Astrocyte (in vitro differentiated cells and primary cell): ENCODE results near the gene NT5C3B. TPM values are rescaled to one million over a fixed set of nuclear protein-coding genes. Genes with fewer than 3 reads are reported as not detected.

Source experiments
- DNase-seq: peaks from one replicate; pipeline ENCODE4 v3.0.0-alpha.2; 2010; ENCODE audit warnings: low read depth
- FAIRE-seq: peaks from 2 replicates; lab custom pipeline; 2011; peaks lifted over from hg19 to GRCh38; lab: Jason Lieb, UNC
- H2AFZ ChIP-seq: 2 replicates; pipeline ENCODE4 v1.6.0; 2012; ENCODE audit warnings: low read depth, low read length, inconsistent platforms
- H3K27ac ChIP-seq: 2 replicates; pipeline ENCODE4 v1.5.1; 2011; ENCODE audit warnings: low read depth, low read length, inconsistent platforms
- H3K27me3 ChIP-seq: 2 replicates; pipeline ENCODE4 v1.6.0; 2011; ENCODE audit warnings: low read length, inconsistent platforms; ENCODE audit not compliant: insufficient read depth
- H3K36me3 ChIP-seq: 2 replicates; pipeline ENCODE4 v1.5.1; 2011; ENCODE audit warnings: low read length, inconsistent platforms; ENCODE audit not compliant: insufficient read depth
- H3K4me1 ChIP-seq: 2 replicates; pipeline ENCODE4 v1.5.1; 2011; ENCODE audit warnings: low read length, inconsistent platforms; ENCODE audit not compliant: insufficient read depth
- H3K4me2 ChIP-seq: 2 replicates; pipeline ENCODE4 v1.6.0; 2012; ENCODE audit warnings: low read length, inconsistent platforms
- H3K4me3 ChIP-seq: 2 replicates; pipeline ENCODE4 v1.5.1; 2011; ENCODE audit warnings: low read depth, mild to moderate bottlenecking, low read length, inconsistent platforms; ENCODE audit not compliant: insufficient read depth
- H3K79me2 ChIP-seq: 2 replicates; pipeline ENCODE4 v1.6.0; 2012; ENCODE audit warnings: mild to moderate bottlenecking, low read length, inconsistent platforms; ENCODE audit not compliant: insufficient read depth
- H3K9ac ChIP-seq: 2 replicates; pipeline ENCODE4 v1.6.0; 2012; ENCODE audit warnings: mild to moderate bottlenecking, low read length, inconsistent platforms
- H3K9me3 ChIP-seq: 2 replicates; pipeline ENCODE4 v1.5.1; 2012; ENCODE audit warnings: low read depth, mild to moderate bottlenecking, low read length, inconsistent platforms; ENCODE audit not compliant: insufficient read depth
- H4K20me1 ChIP-seq: 2 replicates; pipeline ENCODE4 v1.6.0; 2012; ENCODE audit warnings: low read length, inconsistent platforms; ENCODE audit not compliant: insufficient read depth
- H3K27ac Mint-ChIP-seq: one replicate; pipeline ENCODE4 v1.8.0; 2021; ENCODE audit warnings: mild to moderate bottlenecking, mixed read lengths; ENCODE audit not compliant: unreplicated experiment
- H3K27me3 Mint-ChIP-seq: one replicate; pipeline ENCODE4 v1.8.0; 2021; ENCODE audit warnings: low read depth, mixed read lengths; ENCODE audit not compliant: unreplicated experiment
- H3K36me3 Mint-ChIP-seq: one replicate; pipeline ENCODE4 v1.8.0; 2021; ENCODE audit warnings: low read depth, mixed read lengths; ENCODE audit not compliant: unreplicated experiment
- H3K4me1 Mint-ChIP-seq: one replicate; pipeline ENCODE4 v1.8.0; 2021; ENCODE audit warnings: low read depth, mixed read lengths; ENCODE audit not compliant: unreplicated experiment
- H3K4me3 Mint-ChIP-seq: one replicate; pipeline ENCODE4 v1.8.0; 2021; ENCODE audit warnings: mild to moderate bottlenecking, moderate library complexity, mixed read lengths; ENCODE audit not compliant: unreplicated experiment
- H3K9me3 Mint-ChIP-seq: one replicate; pipeline ENCODE4 v1.8.0; 2021; ENCODE audit warnings: mild to moderate bottlenecking, mixed read lengths; ENCODE audit not compliant: unreplicated experiment
- CTCF ChIP-seq: IDR thresholded peaks from 2 replicates; pipeline ENCODE4 v1.5.1; 2011; ENCODE audit warnings: low read depth, mild to moderate bottlenecking, inconsistent platforms, low read length, moderate library complexity; ENCODE audit not compliant: insufficient read depth
- EZH2 ChIP-seq: IDR thresholded peaks from 2 replicates; pipeline ENCODE4 v1.6.1; 2012; ENCODE audit warnings: mild to moderate bottlenecking, low read length, inconsistent platforms; ENCODE audit not compliant: insufficient read depth
- total RNA-seq: library from RNA; stranded (reverse); gene quantifications from 2 replicates; pipeline ENCODE4 v1.2.1, GENCODE V29; 2021

Gene NT5C3B
- total RNA-seq, 1 donor from 2014 or later = 56.1 TPM

DNA sequence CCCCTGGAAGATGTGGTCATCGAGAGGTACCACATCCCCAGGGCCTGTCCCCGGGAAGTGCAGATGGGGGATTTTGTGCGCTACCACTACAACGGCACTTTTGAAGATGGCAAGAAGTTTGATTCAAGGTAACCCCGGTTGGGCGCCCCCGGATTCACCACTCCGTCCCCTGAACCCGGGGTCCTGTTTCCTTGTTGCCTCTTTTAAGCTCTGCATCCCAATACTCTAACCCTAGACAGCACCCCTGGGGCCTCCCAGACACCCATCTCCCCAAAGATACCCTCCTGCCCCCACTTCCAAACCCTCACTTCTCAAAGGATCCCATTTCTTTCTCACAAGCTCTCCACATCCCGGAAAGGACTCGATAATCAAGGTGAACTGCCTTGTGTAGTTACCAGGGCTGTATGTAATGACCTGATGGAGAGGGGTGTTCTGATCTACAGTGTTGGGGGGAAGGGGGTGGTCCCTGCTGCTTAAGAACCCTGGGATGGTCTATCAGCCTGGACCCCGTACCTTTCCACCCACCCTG lies 22.8 kb downstream of the NT5C3B start:
- TF ChIP-seq EZH2 = no peak
- TF ChIP-seq CTCF = no peak
- Mint-ChIP-seq H3K36me3 (peaks cover 16% of the 10 kb centered on the region), H3K4me3 (peak overlapping the region; percentile 98), H3K4me1 (peaks cover 22% of the 10 kb centered on the region), H3K27ac (peak overlapping the region; percentile 99), H3K9me3 (no peaks in the 10 kb centered on the region), H3K27me3 (no peaks in the 10 kb centered on the region)
- no peaks in the 10 kb centered on the region for H3K27me3 ChIP-seq
- DNase-seq = no peak
- peak overlapping the region; percentile 97 for H2AFZ ChIP-seq
- H3K79me2 ChIP-seq = peaks cover 82% of the 10 kb centered on the region
- no peak for FAIRE-seq
- no peaks in the 10 kb centered on the region for H3K9me3 ChIP-seq
- H3K27ac ChIP-seq = peak overlapping the region; percentile 76
- H3K4me3 ChIP-seq = peak overlapping the region; percentile 93
- peak overlapping the region; percentile 96 for H3K9ac ChIP-seq
- peaks cover 36% of the 10 kb centered on the region for H3K4me1 ChIP-seq
- H3K4me2 ChIP-seq = peak overlapping the region; percentile 96
- peaks cover 69% of the 10 kb centered on the region for H4K20me1 ChIP-seq
- peaks cover 7% of the 10 kb centered on the region for H3K36me3 ChIP-seq

DNA sequence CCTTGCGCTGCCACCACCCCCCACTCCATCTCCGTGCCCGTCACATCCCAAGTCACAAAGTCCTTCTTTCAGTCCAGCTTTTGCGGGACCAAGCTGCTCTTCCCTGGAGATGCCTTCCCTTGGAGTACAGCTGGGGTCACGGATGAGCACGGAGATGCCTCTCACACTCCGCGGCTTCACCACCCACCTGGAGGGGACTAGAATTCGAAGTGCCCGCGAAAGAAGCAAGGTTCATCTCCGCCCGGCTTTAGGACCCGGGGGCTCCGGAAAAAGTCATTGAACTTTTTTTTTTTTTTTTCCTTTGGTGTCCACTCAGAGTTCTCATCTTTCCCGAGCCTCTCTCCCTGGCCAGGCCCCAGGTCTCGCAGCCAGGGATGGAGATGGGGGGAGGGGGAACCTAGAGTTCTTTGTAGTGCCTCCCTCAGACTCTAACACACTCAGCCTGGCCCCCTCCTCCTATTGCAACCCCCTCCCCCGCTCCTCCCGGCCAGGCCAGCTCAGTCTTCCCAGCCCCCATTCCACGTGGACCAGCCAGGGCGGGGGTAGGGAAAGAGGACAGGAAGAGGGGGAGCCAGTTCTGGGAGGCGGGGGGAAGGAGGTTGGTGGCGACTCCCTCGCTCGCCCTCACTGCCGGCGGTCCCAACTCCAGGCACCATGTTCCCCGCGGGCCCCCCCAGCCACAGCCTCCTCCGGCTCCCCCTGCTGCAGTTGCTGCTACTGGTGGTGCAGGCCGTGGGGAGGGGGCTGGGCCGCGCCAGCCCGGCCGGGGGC lies 23.5 kb downstream of the NT5C3B start, which contains the start of gene FKBP10:
Gene FKBP10 (plus strand): TSS at position 624 of the 771 bp plus-strand sequence. CDS start 31 bp downstream, at position 655.
- H3K36me3 Mint-ChIP-seq = peaks cover 16% of the 10 kb centered on the region
- peak within 1 kb of the TSS; percentile 99 for H3K27ac Mint-ChIP-seq
- peaks cover 36% of the 10 kb centered on the region for H3K4me1 ChIP-seq
- H3K4me1 Mint-ChIP-seq = peaks cover 22% of the 10 kb centered on the region
- H3K27me3 ChIP-seq = no peaks in the 10 kb centered on the region
- peak within 1 kb of the TSS; percentile 96 for H3K9ac ChIP-seq
- H2AFZ ChIP-seq = peak within 1 kb of the TSS; percentile 97
- peak within 1 kb of the TSS; percentile 76 for H3K27ac ChIP-seq
- peak within 1 kb of the TSS; percentile 98 for H3K4me3 Mint-ChIP-seq
- peaks cover 81% of the 10 kb centered on the region for H3K79me2 ChIP-seq
- no peaks in the 10 kb centered on the region for H3K27me3 Mint-ChIP-seq
- H4K20me1 ChIP-seq = peaks cover 68% of the 10 kb centered on the region
- peaks cover 9% of the 10 kb centered on the region for H3K36me3 ChIP-seq
- H3K9me3 ChIP-seq = no peaks in the 10 kb centered on the region
- no peaks in the 10 kb centered on the region for H3K9me3 Mint-ChIP-seq
- peak within 1 kb of the TSS; percentile 93 for H3K4me3 ChIP-seq
- no peak for FAIRE-seq
- DNase-seq = peak; percentile 84
- peak within 1 kb of the TSS; percentile 96 for H3K4me2 ChIP-seq
- TF ChIP-seq EZH2 = no peak
- no peak for TF ChIP-seq CTCF
